GM18505 (cell line): ENCODE results near the gene CACNA1G.

ENCODE experiments used
- ATAC-seq: cut with Tn5 transposase; IDR thresholded peaks from one replicate; pipeline ENCODE4 v1.9.1; 2021; ENCODE audit not compliant: unreplicated experiment
- POLR2A ChIP-seq: IDR thresholded peaks from 4 replicates; pipeline ENCODE4 v1.6.1; 2011; ENCODE audit warnings: borderline replicate concordance; ENCODE audit not compliant: insufficient read depth, insufficient read length; ENCODE audit errors: extremely low read depth

Gene CACNA1G

GRCh38 chr17:50653738-50654137, 93.2 kb downstream of the CACNA1G start:
- no peak for ATAC-seq

GRCh38 chr17:50656509-50656908, 96.0 kb downstream of the CACNA1G start:
- no peak for ATAC-seq

More at GRCh38 chr17:50653738-50654137, 93.2 kb downstream of the CACNA1G start:
- TF ChIP-seq POLR2A = no peak

GRCh38 chr17:50657054-50657453, 96.5 kb downstream of the CACNA1G start:
- TF ChIP-seq POLR2A = no peak
- ATAC-seq = no peak

More at GRCh38 chr17:50656509-50656908, 96.0 kb downstream of the CACNA1G start:
- no peak for TF ChIP-seq POLR2A

GRCh38 chr17:50657627-50658026, 97.1 kb downstream of the CACNA1G start:
- ATAC-seq = no peak
- TF ChIP-seq POLR2A = no peak

GRCh38 chr17:50658616-50659015, 98.1 kb downstream of the CACNA1G start:
- ATAC-seq = no peak
- no peak for TF ChIP-seq POLR2A

GRCh38 chr17:50659179-50659578, 98.7 kb downstream of the CACNA1G start:
- no peak for ATAC-seq
- TF ChIP-seq POLR2A = no peak

- no peak for ATAC-seq
- TF ChIP-seq POLR2A = no peak
Observed at GRCh38 chr17:50660042-50660886, 99.7 kb downstream of the CACNA1G start.

- no peak for TF ChIP-seq POLR2A
- ATAC-seq = no peak
Observed at GRCh38 chr17:50660887-50661345, 100.4 kb downstream of the CACNA1G start.

GRCh38 chr17:50661348-50661747, 100.8 kb downstream of the CACNA1G start:
- ATAC-seq = no peak
- TF ChIP-seq POLR2A = no peak

GRCh38 chr17:50661795-50662391, 101.4 kb downstream of the CACNA1G start:
- no peak for ATAC-seq
- TF ChIP-seq POLR2A = no peak

- no peak for ATAC-seq
Observed at GRCh38 chr17:50662632-50663225, 102.2 kb downstream of the CACNA1G start.

GRCh38 chr17:50663812-50664374, 103.4 kb downstream of the CACNA1G start:
- no peak for ATAC-seq
- TF ChIP-seq POLR2A = no peak

More at GRCh38 chr17:50662632-50663225, 102.2 kb downstream of the CACNA1G start:
- no peak for TF ChIP-seq POLR2A

- ATAC-seq = no peak
- TF ChIP-seq POLR2A = no peak
Observed at GRCh38 chr17:50664788-50665458, 104.4 kb downstream of the CACNA1G start.

- ATAC-seq = no peak
- TF ChIP-seq POLR2A = no peak
Observed at GRCh38 chr17:50665838-50666237, 105.3 kb downstream of the CACNA1G start.

- TF ChIP-seq POLR2A = no peak
- no peak for ATAC-seq
Observed at GRCh38 chr17:50666316-50666715, 105.8 kb downstream of the CACNA1G start.
